NCI-H748 (cell line): Measurements from ENCODE around the gene KRT23.
A peak's percentile ranks its signal among the peaks of the same experiment; 100 is the strongest.
"Not testable (repeated sequence)": the region's sequence is repeated elsewhere in the genome, so short reads cannot be mapped to it uniquely, and the experiment has no call there.

Experiments used
- DNase-seq: peaks from one replicate; lab custom pipeline; 2025; ENCODE audit not compliant: unreplicated experiment; lab: John Stamatoyannopoulos, UW

The KRT23 gene

GRCh38 chr17:40950176-40950575 is 12.7 kb upstream of the KRT23 start:
- peak; percentile 86 for DNase-seq

GRCh38 chr17:40949418-40949817 is 12.0 kb upstream of the KRT23 start:
- peak; percentile 91 for DNase-seq

GRCh38 chr17:40947929-40948328 is 10.5 kb upstream of the KRT23 start:
- DNase-seq: no peak

- DNase-seq: peak; percentile 32
Measured at GRCh38 chr17:40945414-40945813, 8.0 kb upstream of the KRT23 start.

GRCh38 chr17:40944531-40944930 is 7.1 kb upstream of the KRT23 start:
- no peak for DNase-seq

- no peak for DNase-seq
Measured at GRCh38 chr17:40942553-40942952, 5.1 kb upstream of the KRT23 start.

- no peak for DNase-seq
Measured at GRCh38 chr17:40940266-40940665, 2.8 kb upstream of the KRT23 start.

- no peak for DNase-seq
Measured at GRCh38 chr17:40938981-40939380, 1.5 kb upstream of the KRT23 start.

- no peak for DNase-seq
Measured at GRCh38 chr17:40936976-40937375, 470 bp downstream of the KRT23 start.

- no peak for DNase-seq
Measured at GRCh38 chr17:40936437-40936971, 942 bp downstream of the KRT23 start.

GRCh38 chr17:40935624-40936023 is 1.8 kb downstream of the KRT23 start:
- DNase-seq: no peak

GRCh38 chr17:40932608-40933007 is 4.8 kb downstream of the KRT23 start:
- no peak for DNase-seq

- DNase-seq: no peak
Measured at GRCh38 chr17:40931311-40931710, 6.1 kb downstream of the KRT23 start.

GRCh38 chr17:40926341-40926740 is 11.1 kb downstream of the KRT23 start:
- no peak for DNase-seq

GRCh38 chr17:40922239-40922638 is 15.2 kb downstream of the KRT23 start:
- peak; percentile 11 for DNase-seq

- DNase-seq: no peak
Measured at GRCh38 chr17:40921026-40921425, 16.4 kb downstream of the KRT23 start.

- DNase-seq: not testable (repeated sequence)
Measured at GRCh38 chr17:40917116-40917515, 20.3 kb downstream of the KRT23 start.

- DNase-seq: no peak
Measured at GRCh38 chr17:40916366-40916765, 21.1 kb downstream of the KRT23 start.

GRCh38 chr17:40915721-40916256 is 21.7 kb downstream of the KRT23 start:
- no peak for DNase-seq

- DNase-seq: no peak
Measured at GRCh38 chr17:40915199-40915661, 22.2 kb downstream of the KRT23 start.

GRCh38 chr17:40914075-40914855 is 23.2 kb downstream of the KRT23 start:
- DNase-seq: no peak

- no peak for DNase-seq
Measured at GRCh38 chr17:40912486-40913210, 24.8 kb downstream of the KRT23 start.
